ENCODE results near the gene ATP6V0B. TPM values are rescaled to one million over a fixed set of nuclear protein-coding genes. Genes with fewer than 3 reads are reported as not detected.

ATP6V0B gene
- total RNA-seq, 1 donor from 2014 or later = 39.2 TPM

DNA sequence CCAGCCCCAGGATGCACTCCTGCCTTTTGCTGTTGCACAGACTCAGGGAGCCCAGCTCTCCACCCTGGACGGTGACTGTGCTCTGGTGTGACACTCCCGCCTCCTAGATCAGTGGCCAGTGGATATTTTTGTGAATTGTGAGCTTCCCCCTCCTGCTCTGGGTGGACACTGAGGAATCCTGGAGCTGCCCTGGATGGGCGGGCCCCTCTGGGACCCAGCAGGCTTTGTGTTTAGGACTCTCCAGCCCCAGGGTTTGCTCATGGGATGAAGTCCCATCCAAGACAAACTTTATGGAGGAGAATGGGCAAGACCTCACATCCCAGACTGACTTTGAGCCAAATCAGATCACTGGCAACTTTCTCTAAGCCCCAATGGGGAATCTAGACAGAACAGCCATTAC lies 40.4 kb downstream of the ATP6V0B start:
- Histone ChIP-seq H3K4me1 (peaks cover 20% of the 10 kb centered on the region), H3K9ac (no peak overlapping the region), H3K27me3 (no peaks in the 10 kb centered on the region), H3K4me3 (no peak overlapping the region), H3K27ac (no peak overlapping the region), H2AFZ (replicated peaks) (no peak overlapping the region), H3K9me3 (ENCODE audit: low read depth) (no peaks in the 10 kb centered on the region), H3K4me2 (no peak overlapping the region), H3K36me3 (no peaks in the 10 kb centered on the region), H4K20me1 (ENCODE audit: low read depth) (peaks cover 11% of the 10 kb centered on the region), H3F3A (ENCODE audit: low read depth) (no peaks in the 10 kb centered on the region), H3K79me2 (ENCODE audit: low read depth) (no peaks in the 10 kb centered on the region)
- DNase-seq (ENCODE audit: low spot score) = no peak
- Mint-ChIP-seq H3K36me3 (no peaks in the 10 kb centered on the region), H3K4me1 (peaks cover 50% of the 10 kb centered on the region), H3K9me3 (no peaks in the 10 kb centered on the region), H3K27ac (peak overlapping the region; percentile 20), H3K27me3 (ENCODE audit: insufficient read depth, low read depth) (peaks cover 3% of the 10 kb centered on the region), H3K4me3 (peak overlapping the region; percentile 30)
- TF ChIP-seq EZH2phosphoT487 (IDR thresholded peaks at IDR 0.05) = no peak
- TF ChIP-seq EZH2 (IDR thresholded peaks at IDR 0.05) = no peak
- TF ChIP-seq, protein P1, sequence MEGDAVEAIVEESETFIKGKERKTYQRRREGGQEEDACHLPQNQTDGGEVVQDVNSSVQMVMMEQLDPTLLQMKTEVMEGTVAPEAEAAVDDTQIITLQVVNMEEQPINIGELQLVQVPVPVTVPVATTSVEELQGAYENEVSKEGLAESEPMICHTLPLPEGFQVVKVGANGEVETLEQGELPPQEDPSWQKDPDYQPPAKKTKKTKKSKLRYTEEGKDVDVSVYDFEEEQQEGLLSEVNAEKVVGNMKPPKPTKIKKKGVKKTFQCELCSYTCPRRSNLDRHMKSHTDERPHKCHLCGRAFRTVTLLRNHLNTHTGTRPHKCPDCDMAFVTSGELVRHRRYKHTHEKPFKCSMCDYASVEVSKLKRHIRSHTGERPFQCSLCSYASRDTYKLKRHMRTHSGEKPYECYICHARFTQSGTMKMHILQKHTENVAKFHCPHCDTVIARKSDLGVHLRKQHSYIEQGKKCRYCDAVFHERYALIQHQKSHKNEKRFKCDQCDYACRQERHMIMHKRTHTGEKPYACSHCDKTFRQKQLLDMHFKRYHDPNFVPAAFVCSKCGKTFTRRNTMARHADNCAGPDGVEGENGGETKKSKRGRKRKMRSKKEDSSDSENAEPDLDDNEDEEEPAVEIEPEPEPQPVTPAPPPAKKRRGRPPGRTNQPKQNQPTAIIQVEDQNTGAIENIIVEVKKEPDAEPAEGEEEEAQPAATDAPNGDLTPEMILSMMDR (IDR thresholded peaks at IDR 0.05) = no peak

DNA sequence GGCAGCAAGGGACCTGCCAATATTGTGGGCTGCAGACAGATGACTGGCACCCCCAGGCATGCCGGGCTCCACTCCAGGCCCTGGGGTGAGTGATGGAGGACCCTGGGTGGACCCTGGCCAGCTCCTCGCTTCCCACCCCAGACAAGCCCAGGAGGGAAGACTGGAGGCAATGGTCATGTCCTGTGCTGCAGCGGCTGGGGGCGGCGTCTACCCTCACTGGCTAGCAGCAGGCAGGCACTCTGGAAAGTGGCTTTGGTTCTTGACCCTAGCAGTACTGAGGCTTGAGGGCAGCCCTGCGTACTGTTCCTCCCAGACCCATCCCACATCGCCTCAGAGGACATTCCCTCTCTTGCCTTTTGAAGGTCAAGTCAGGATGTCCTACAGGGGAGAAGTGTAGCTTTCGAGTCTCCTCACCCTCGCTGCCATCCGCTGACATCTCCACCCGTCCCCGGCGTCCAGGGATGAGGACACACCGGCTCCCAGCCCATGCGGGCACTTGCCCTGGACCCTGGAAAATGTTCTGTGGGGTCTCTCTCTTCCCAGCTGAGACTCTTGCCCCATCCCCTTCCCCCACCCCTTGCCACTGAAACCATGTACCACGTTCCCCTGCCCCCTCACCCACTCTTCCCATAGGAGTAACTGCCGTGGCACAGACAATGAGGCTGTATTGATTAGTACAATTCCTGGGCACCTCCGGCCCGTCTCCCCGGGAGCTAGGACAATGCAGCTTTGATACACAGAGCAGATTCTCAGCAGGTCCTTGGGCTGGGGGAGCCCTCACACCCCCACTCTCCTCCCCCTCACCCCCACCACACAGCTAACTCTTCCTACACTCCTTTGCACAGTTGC lies 41.5 kb downstream of the ATP6V0B start:
- H3K4me2 ChIP-seq = peak overlapping the region; percentile 40
- Mint-ChIP-seq H3K27me3 (ENCODE audit: insufficient read depth, low read depth) (peaks cover 3% of the 10 kb centered on the region), H3K4me3 (no peak overlapping the region), H3K9me3 (no peaks in the 10 kb centered on the region), H3K4me1 (peaks cover 51% of the 10 kb centered on the region), H3K36me3 (no peaks in the 10 kb centered on the region), H3K27ac (peak overlapping the region; percentile 95)
- DNase-seq (ENCODE audit: low spot score) = peak; percentile 28
- H3K27ac ChIP-seq = no peak overlapping the region
- H2AFZ ChIP-seq (replicated peaks) = no peak overlapping the region
- TF ChIP-seq, protein P1 (IDR thresholded peaks at IDR 0.05) = no peak
- TF ChIP-seq EZH2 (IDR thresholded peaks at IDR 0.05) = no peak
- no peak for TF ChIP-seq EZH2phosphoT487 (IDR thresholded peaks at IDR 0.05)
- no peak overlapping the region for H3K9ac ChIP-seq
- no peaks in the 10 kb centered on the region for H3K36me3 ChIP-seq
- peaks cover 11% of the 10 kb centered on the region for H4K20me1 ChIP-seq (ENCODE audit: low read depth)
- H3K4me1 ChIP-seq = peaks cover 20% of the 10 kb centered on the region
- no peaks in the 10 kb centered on the region for H3K79me2 ChIP-seq (ENCODE audit: low read depth)
- H3K9me3 ChIP-seq (ENCODE audit: low read depth) = no peaks in the 10 kb centered on the region
- H3K4me3 ChIP-seq = no peak overlapping the region
- H3K27me3 ChIP-seq = no peaks in the 10 kb centered on the region
- H3F3A ChIP-seq (ENCODE audit: low read depth) = no peaks in the 10 kb centered on the region

GRCh38 chr1:44016890-44017400 lies 42.2 kb downstream of the ATP6V0B start:
- no peak overlapping the region for H2AFZ ChIP-seq (replicated peaks)
- no peak overlapping the region for H3K9ac ChIP-seq
- DNase-seq (ENCODE audit: low spot score) = peak; percentile 51
- H3F3A ChIP-seq (ENCODE audit: low read depth) = no peaks in the 10 kb centered on the region
- Mint-ChIP-seq H3K4me3 (no peak overlapping the region), H3K27me3 (ENCODE audit: insufficient read depth, low read depth) (peaks cover 6% of the 10 kb centered on the region), H3K4me1 (peaks cover 49% of the 10 kb centered on the region), H3K9me3 (no peaks in the 10 kb centered on the region), H3K27ac (no peak overlapping the region), H3K36me3 (peaks cover 2% of the 10 kb centered on the region)
- H3K9me3 ChIP-seq (ENCODE audit: low read depth) = no peaks in the 10 kb centered on the region
- no peaks in the 10 kb centered on the region for H3K27me3 ChIP-seq
- H3K4me1 ChIP-seq = peaks cover 20% of the 10 kb centered on the region
- no peak overlapping the region for H3K27ac ChIP-seq
- H3K4me2 ChIP-seq = peak overlapping the region; percentile 40
- TF ChIP-seq, protein P1 (IDR thresholded peaks at IDR 0.05) = no peak
- TF ChIP-seq EZH2phosphoT487 (IDR thresholded peaks at IDR 0.05) = no peak
- no peak for TF ChIP-seq EZH2 (IDR thresholded peaks at IDR 0.05)
- H3K4me3 ChIP-seq = no peak overlapping the region
- H3K79me2 ChIP-seq (ENCODE audit: low read depth) = no peaks in the 10 kb centered on the region
- H3K36me3 ChIP-seq = no peaks in the 10 kb centered on the region
- H4K20me1 ChIP-seq (ENCODE audit: low read depth) = peaks cover 11% of the 10 kb centered on the region

Measured in neural progenitor cell (in vitro differentiated cells).